ENCODE measurements around the gene PLEKHS1. TPM values are rescaled to one million over a fixed set of nuclear protein-coding genes. Genes with fewer than 3 reads are reported as not detected.

PLEKHS1 gene
- not detected for total RNA-seq

- Histone ChIP-seq H3K36me3 (no peaks in the 10 kb centered on the region), H3K4me1 (no peaks in the 10 kb centered on the region), H3K9me3 (no peaks in the 10 kb centered on the region), H3K27me3 (no peaks in the 10 kb centered on the region), H3K27ac (no peak within 1 kb of the TSS), H3K4me3 (no peak within 1 kb of the TSS)
- DNase-seq (no peak), ATAC-seq (no peak)
- TF ChIP-seq POLR2A (IDR thresholded peaks at IDR 0.05), result no peak
- no peak for TF ChIP-seq CTCF (IDR thresholded peaks at IDR 0.05 in 4 of 5, conservative IDR thresholded peaks at IDR 0.05 in 1 of 5)
- intact Hi-C loops (cut with DNase I; ENCODE audit: low total_unique reads) (no loop called here), in situ Hi-C loops (cut with MboI; ENCODE audit: low sequenced_read_pairs in 4 of 4) (no loop called here)
Observed at GRCh38 chr10:113751181-113751732, at the start of gene PLEKHS1. TSS of gene PLEKHS1 (plus strand) at chr10:113751682. CDS start at chr10:113755278, 3,596 bp downstream.

GRCh38 chr10:113704637-113705343, 46.7 kb upstream of the PLEKHS1 start:
- peaks cover 0 to 2% of the 10 kb centered on the region in 2 donors for H3K36me3 ChIP-seq
- peaks cover 0 to 7% of the 10 kb centered on the region in 2 donors for H3K4me1 ChIP-seq
- no peak overlapping the region for H3K27ac ChIP-seq
- in situ Hi-C loops (cut with MboI; ENCODE audit: low sequenced_read_pairs in 4 of 4) (loop anchor here in 3 of 4 donors (10.0 to 25.0 kb wide), 2 partner anchors 400 to 408 kb away; no protein-coding TSS in a partner anchor), intact Hi-C loops (cut with DNase I; ENCODE audit: low total_unique reads) (loop anchor here (2.0 kb wide), 1 partner anchor 398 kb away; no protein-coding TSS in a partner anchor)
- H3K4me3 ChIP-seq, result no peak overlapping the region
- TF ChIP-seq POLR2A (IDR thresholded peaks at IDR 0.05) (no peak), CTCF (IDR thresholded peaks at IDR 0.05 in 4 of 5, conservative IDR thresholded peaks at IDR 0.05 in 1 of 5) (peak in 3 of 5 experiments; percentile 44 to 61 (median 56))
- ATAC-seq (no peak), DNase-seq (no peak)
- no peaks in the 10 kb centered on the region for H3K9me3 ChIP-seq
- H3K27me3 ChIP-seq, result no peaks in the 10 kb centered on the region

GRCh38 chr10:113705344-113705652, 46.2 kb upstream of the PLEKHS1 start:
- Histone ChIP-seq H3K36me3 (no peaks in the 10 kb centered on the region), H3K27ac (no peak overlapping the region), H3K9me3 (no peaks in the 10 kb centered on the region), H3K27me3 (no peaks in the 10 kb centered on the region), H3K4me3 (no peak overlapping the region), H3K4me1 (peaks cover 0 to 7% of the 10 kb centered on the region in 2 donors)
- DNase-seq, result no peak
- in situ Hi-C loops (cut with MboI; ENCODE audit: low sequenced_read_pairs in 4 of 4), result loop anchor here in 3 of 4 donors (10.0 to 25.0 kb wide), 2 partner anchors 400 to 407 kb away; no protein-coding TSS in a partner anchor
- no peak for TF ChIP-seq CTCF (IDR thresholded peaks at IDR 0.05 in 4 of 5, conservative IDR thresholded peaks at IDR 0.05 in 1 of 5)
- ATAC-seq, result no peak
- intact Hi-C loops (cut with DNase I; ENCODE audit: low total_unique reads), result loop anchor here (2.0 kb wide), 1 partner anchor 398 kb away; no protein-coding TSS in a partner anchor

- in situ Hi-C loops (cut with MboI; ENCODE audit: low sequenced_read_pairs in 4 of 4) (loop anchor here in 3 of 4 donors (10.0 to 25.0 kb wide), 2 partner anchors 398 to 406 kb away; no protein-coding TSS in a partner anchor), intact Hi-C loops (cut with DNase I; ENCODE audit: low total_unique reads) (no loop called here)
- Histone ChIP-seq H3K27me3 (no peaks in the 10 kb centered on the region), H3K9me3 (no peaks in the 10 kb centered on the region), H3K4me3 (no peak overlapping the region), H3K4me1 (peaks cover 0 to 7% of the 10 kb centered on the region in 2 donors), H3K27ac (no peak overlapping the region), H3K36me3 (no peaks in the 10 kb centered on the region)
- TF ChIP-seq CTCF (IDR thresholded peaks at IDR 0.05 in 4 of 5, conservative IDR thresholded peaks at IDR 0.05 in 1 of 5) (no peak), POLR2A (IDR thresholded peaks at IDR 0.05) (no peak)
- ATAC-seq (no peak), DNase-seq (no peak)
Observed at GRCh38 chr10:113706623-113707022, 44.9 kb upstream of the PLEKHS1 start.
